GM19025 (cell line): ENCODE measurements around the gene CRB3.

Experiments used
- ATAC-seq: cut with Tn5 transposase; IDR thresholded peaks from one replicate; pipeline ENCODE4 v1.9.1; 2021; ENCODE audit warnings: mild to moderate bottlenecking, low read depth, moderate library complexity; ENCODE audit not compliant: unreplicated experiment

The CRB3 gene

GRCh38 chr19:6465006-6465405, 935 bp downstream of the CRB3 start:
- no peak for ATAC-seq

- no peak for ATAC-seq
These were observed 1.6 kb downstream of the CRB3 start for GRCh38 chr19:6465663-6466062.

GRCh38 chr19:6466526-6467248, 2.6 kb downstream of the CRB3 start:
- no peak for ATAC-seq

GRCh38 chr19:6467384-6467783, 3.3 kb downstream of the CRB3 start:
- ATAC-seq = no peak

- no peak for ATAC-seq
These were observed 6.1 kb downstream of the CRB3 start for GRCh38 chr19:6470173-6470572.

- ATAC-seq = no peak
These were observed 7.0 kb downstream of the CRB3 start for GRCh38 chr19:6471076-6471475.

GRCh38 chr19:6472713-6473112, 8.6 kb downstream of the CRB3 start:
- no peak for ATAC-seq

GRCh38 chr19:6473647-6474046, 9.6 kb downstream of the CRB3 start:
- no peak for ATAC-seq

GRCh38 chr19:6475321-6476108, 11.4 kb downstream of the CRB3 start:
- ATAC-seq = no peak

GRCh38 chr19:6476155-6476895, 12.3 kb downstream of the CRB3 start:
- ATAC-seq = no peak

- ATAC-seq = no peak
These were observed 12.9 kb downstream of the CRB3 start for GRCh38 chr19:6476896-6477431.

- ATAC-seq = no peak
These were observed 14.7 kb downstream of the CRB3 start for GRCh38 chr19:6478815-6479214.

GRCh38 chr19:6479836-6480398, 15.8 kb downstream of the CRB3 start:
- no peak for ATAC-seq

GRCh38 chr19:6480848-6481415, 16.9 kb downstream of the CRB3 start:
- ATAC-seq = no peak

- peak; percentile 72 for ATAC-seq
These were observed 17.7 kb downstream of the CRB3 start, which contains the start of gene DENND1C for GRCh38 chr19:6481541-6482342. Gene DENND1C, minus strand, starts transcription at chr19:6481787. Its CDS starts 92 bp downstream, at chr19:6481695.

- no peak for ATAC-seq
These were observed 18.2 kb downstream of the CRB3 start for GRCh38 chr19:6482343-6482686.

- no peak for ATAC-seq
These were observed 19.2 kb downstream of the CRB3 start for GRCh38 chr19:6483235-6483634.

GRCh38 chr19:6484230-6484629, 20.2 kb downstream of the CRB3 start:
- no peak for ATAC-seq

- no peak for ATAC-seq
These were observed 20.8 kb downstream of the CRB3 start for GRCh38 chr19:6484831-6485230.
